ENCODE measurements around the gene ODF4. TPM values are rescaled to one million over a fixed set of nuclear protein-coding genes. Genes with fewer than 3 reads are reported as not detected.
A peak's percentile ranks its signal among the peaks of the same experiment; 100 is the strongest.

ODF4 gene
- total and polyA plus RNA-seq, 2 of the 13 experiments (the other 11 are each of a cell fraction or from before 2014, with no cell fraction given), result not detected

- TF ChIP-seq, protein P1, sequence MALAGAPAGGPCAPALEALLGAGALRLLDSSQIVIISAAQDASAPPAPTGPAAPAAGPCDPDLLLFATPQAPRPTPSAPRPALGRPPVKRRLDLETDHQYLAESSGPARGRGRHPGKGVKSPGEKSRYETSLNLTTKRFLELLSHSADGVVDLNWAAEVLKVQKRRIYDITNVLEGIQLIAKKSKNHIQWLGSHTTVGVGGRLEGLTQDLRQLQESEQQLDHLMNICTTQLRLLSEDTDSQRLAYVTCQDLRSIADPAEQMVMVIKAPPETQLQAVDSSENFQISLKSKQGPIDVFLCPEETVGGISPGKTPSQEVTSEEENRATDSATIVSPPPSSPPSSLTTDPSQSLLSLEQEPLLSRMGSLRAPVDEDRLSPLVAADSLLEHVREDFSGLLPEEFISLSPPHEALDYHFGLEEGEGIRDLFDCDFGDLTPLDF (CRISPR knock-in tag; IDR thresholded peaks at IDR 0.05), result peak; percentile 61; the same call in 1 of the 2 replicates
- peak; percentile 16; the same call in 1 of the 2 replicates for TF ChIP-seq ZNF609 (CRISPR knock-in tag; IDR thresholded peaks at IDR 0.05; ENCODE audit: borderline replicate concordance)
- TF ChIP-seq MLLT10 (CRISPR knock-in tag; IDR thresholded peaks at IDR 0.05), result no peak
- TF ChIP-seq, protein P2, sequence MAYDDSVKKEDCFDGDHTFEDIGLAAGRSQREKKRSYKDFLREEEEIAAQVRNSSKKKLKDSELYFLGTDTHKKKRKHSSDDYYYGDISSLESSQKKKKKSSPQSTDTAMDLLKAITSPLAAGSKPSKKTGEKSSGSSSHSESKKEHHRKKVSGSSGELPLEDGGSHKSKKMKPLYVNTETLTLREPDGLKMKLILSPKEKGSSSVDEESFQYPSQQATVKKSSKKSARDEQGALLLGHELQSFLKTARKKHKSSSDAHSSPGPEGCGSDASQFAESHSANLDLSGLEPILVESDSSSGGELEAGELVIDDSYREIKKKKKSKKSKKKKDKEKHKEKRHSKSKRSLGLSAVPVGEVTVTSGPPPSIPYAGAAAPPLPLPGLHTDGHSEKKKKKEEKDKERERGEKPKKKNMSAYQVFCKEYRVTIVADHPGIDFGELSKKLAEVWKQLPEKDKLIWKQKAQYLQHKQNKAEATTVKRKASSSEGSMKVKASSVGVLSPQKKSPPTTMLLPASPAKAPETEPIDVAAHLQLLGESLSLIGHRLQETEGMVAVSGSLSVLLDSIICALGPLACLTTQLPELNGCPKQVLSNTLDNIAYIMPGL (CRISPR knock-in tag; IDR thresholded peaks at IDR 0.05; ENCODE audit: borderline replicate concordance in 1 of 2, low read depth in 1 of 2), result peak; percentile 74 to 84
- TF ChIP-seq, protein P3, sequence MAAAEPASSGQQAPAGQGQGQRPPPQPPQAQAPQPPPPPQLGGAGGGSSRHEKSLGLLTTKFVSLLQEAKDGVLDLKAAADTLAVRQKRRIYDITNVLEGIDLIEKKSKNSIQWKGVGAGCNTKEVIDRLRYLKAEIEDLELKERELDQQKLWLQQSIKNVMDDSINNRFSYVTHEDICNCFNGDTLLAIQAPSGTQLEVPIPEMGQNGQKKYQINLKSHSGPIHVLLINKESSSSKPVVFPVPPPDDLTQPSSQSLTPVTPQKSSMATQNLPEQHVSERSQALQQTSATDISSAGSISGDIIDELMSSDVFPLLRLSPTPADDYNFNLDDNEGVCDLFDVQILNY (CRISPR knock-in tag; conservative IDR thresholded peaks at IDR 0.05), result no peak
- TF ChIP-seq ZNF512B (CRISPR knock-in tag; IDR thresholded peaks at IDR 0.05; ENCODE audit: borderline replicate concordance), result peak; percentile 96; the same call in 1 of the 2 replicates
- TF ChIP-seq KDM5A (IDR thresholded peaks at IDR 0.05; ENCODE audit: borderline replicate concordance, low read length), result no peak
- TF ChIP-seq MZF1 (CRISPR knock-in tag; IDR thresholded peaks at IDR 0.05; ENCODE audit: borderline replicate concordance), result 0 out of 2 replicates have a peak, but pooled peaks have one; percentile 25
- no peak; the same call in 1 of the 2 replicates for TF ChIP-seq NRL (CRISPR knock-in tag; IDR thresholded peaks at IDR 0.05; ENCODE audit: borderline replicate concordance)
- TF ChIP-seq ADNP (CRISPR knock-in tag; IDR thresholded peaks at IDR 0.05), result no peak
- TF ChIP-seq ZFYVE20 (CRISPR knock-in tag; IDR thresholded peaks at IDR 0.05; ENCODE audit: borderline replicate concordance, low read depth), result no peak
- peak; percentile 90 for TF ChIP-seq ZFP91 (CRISPR knock-in tag; IDR thresholded peaks at IDR 0.05; ENCODE audit: borderline replicate concordance)
Observed at GRCh38 chr17:8376271-8377067, 36.8 kb downstream of the ODF4 start, which contains the start of gene KRABD2 (continued).
